HepG2 (cell line): ENCODE results near the gene TK1. TPM values are rescaled to one million over a fixed set of nuclear protein-coding genes. Genes with fewer than 3 reads are reported as not detected.

ENCODE experiments used
- ATF3 ChIP-seq: sonication (generic); formaldehyde crosslinking; IDR thresholded peaks from 2 replicates; pipeline ENCODE4 v1.4.0; 2020; ENCODE audit warnings: missing genetic modification reagents
- BRCA1 ChIP-seq: sonication (generic); formaldehyde crosslinking; IDR thresholded peaks from 2 replicates; pipeline ENCODE4 v1.4.0; 2020; ENCODE audit warnings: missing genetic modification reagents
- DR1 ChIP-seq: sonication (generic); formaldehyde crosslinking; IDR thresholded peaks from 2 replicates; pipeline ENCODE4 v1.8.0; 2021; ENCODE audit warnings: mild to moderate bottlenecking, missing genetic modification reagents, inconsistent platforms
- HDAC2 ChIP-seq: sonication (generic); formaldehyde crosslinking; IDR thresholded peaks from 2 replicates; pipeline ENCODE4 v1.4.0; 2020; ENCODE audit warnings: missing genetic modification reagents
- JUND ChIP-seq: sonication (generic); formaldehyde crosslinking; IDR thresholded peaks from 2 replicates; pipeline ENCODE4 v1.8.0; 2022; ENCODE audit warnings: mild to moderate bottlenecking, missing genetic modification reagents
- KDM5A ChIP-seq: fragments of 200-600 bp; sonication (generic); IDR thresholded peaks from 2 replicates; pipeline ENCODE4 v1.7.0; 2018; ENCODE audit warnings: antibody characterized with exemption, mild to moderate bottlenecking, low read length, borderline replicate concordance
- MED13 ChIP-seq: sonication (generic); formaldehyde crosslinking; IDR thresholded peaks from 2 replicates; pipeline ENCODE4 v1.5.0; 2020; ENCODE audit warnings: missing genetic modification reagents
- RARA ChIP-seq: IDR thresholded peaks from 2 replicates; pipeline ENCODE4 v1.6.1; 2016; ENCODE audit warnings: missing genetic modification reagents, missing compliant biosample characterization
- SNAI1 ChIP-seq: sonication (generic); formaldehyde crosslinking; IDR thresholded peaks from 2 replicates; pipeline ENCODE4 v1.5.0; 2020; ENCODE audit warnings: mild to moderate bottlenecking, missing genetic modification reagents, borderline replicate concordance
- SRY ChIP-seq: sonication (generic); formaldehyde crosslinking; IDR thresholded peaks from 2 replicates; pipeline ENCODE4 v1.8.0; 2022; ENCODE audit warnings: mild to moderate bottlenecking, missing genetic modification reagents
- TOPORS ChIP-seq: sonication (generic); formaldehyde crosslinking; IDR thresholded peaks from 2 replicates; pipeline ENCODE4 v1.8.0; 2023; ENCODE audit warnings: mild to moderate bottlenecking, missing genetic modification reagents
- ZNF230 ChIP-seq: sonication (generic); formaldehyde crosslinking; IDR thresholded peaks from 2 replicates; pipeline ENCODE4 v1.4.0; 2020; ENCODE audit warnings: mild to moderate bottlenecking, missing genetic modification reagents
- ZNF562 ChIP-seq: sonication (generic); formaldehyde crosslinking; IDR thresholded peaks from 2 replicates; pipeline ENCODE4 v1.8.0; 2022; ENCODE audit warnings: missing genetic modification reagents, borderline replicate concordance
- ZNF749 ChIP-seq: sonication (generic); formaldehyde crosslinking; IDR thresholded peaks from 2 replicates; pipeline ENCODE4 v1.8.0; 2022; ENCODE audit warnings: mild to moderate bottlenecking, missing genetic modification reagents, moderate library complexity, borderline replicate concordance
- ZNF768 ChIP-seq: sonication (generic); formaldehyde crosslinking; IDR thresholded peaks from 2 replicates; pipeline ENCODE4 v1.4.0; 2020; ENCODE audit warnings: missing genetic modification reagents
- polyA plus RNA-seq, 8 experiments: library from polyadenylated mRNA; depleted of rRNA in 3 of 8; stranded (reverse) in 7 of 8; unstranded in 1 of 8; fragments of >200 nt; fragmentation: Illumina TruSeq in 4 of 8; extraction: Trizol in 4 of 8; gene quantifications; 2 replicates each; pipeline versions ENCODE4 v1.2.1 to v1.2.3, GENCODE V29; 2011 to 2016; ENCODE audit warnings: low read depth in 4 of 8, missing spikeins in 1 of 8, mixed read lengths in 1 of 8; ENCODE audit not compliant: insufficient read depth in 1 of 8
- total RNA-seq, 5 experiments: library from RNA; depleted of rRNA; stranded (reverse); fragments of >200 nt; fragmentation: Illumina TruSeq; extraction: Trizol; gene quantifications; 2 replicates each; pipeline ENCODE4 v1.2.3, GENCODE V29; 2016; ENCODE audit warnings: low read depth in 1 of 5
- TF ChIP-seq, protein P1 (sequence below): sonication (generic); formaldehyde crosslinking; IDR thresholded peaks from one replicate; pipeline ENCODE4 v1.5.1; 2020; ENCODE audit warnings: mild to moderate bottlenecking, missing genetic modification reagents; ENCODE audit errors: not compliant biosample characterization
- TF ChIP-seq, protein P2 (sequence below): fragments of 450-650 bp; IDR thresholded peaks from 2 replicates; pipeline ENCODE4 v1.6.1; 2017; ENCODE audit warnings: mild to moderate bottlenecking

The TK1 gene
- total and polyA plus RNA-seq, 2 of the 13 experiments (the other 11 are each of a cell fraction or from before 2014, with no cell fraction given), result 45.0 to 96.0 TPM

DNA sequence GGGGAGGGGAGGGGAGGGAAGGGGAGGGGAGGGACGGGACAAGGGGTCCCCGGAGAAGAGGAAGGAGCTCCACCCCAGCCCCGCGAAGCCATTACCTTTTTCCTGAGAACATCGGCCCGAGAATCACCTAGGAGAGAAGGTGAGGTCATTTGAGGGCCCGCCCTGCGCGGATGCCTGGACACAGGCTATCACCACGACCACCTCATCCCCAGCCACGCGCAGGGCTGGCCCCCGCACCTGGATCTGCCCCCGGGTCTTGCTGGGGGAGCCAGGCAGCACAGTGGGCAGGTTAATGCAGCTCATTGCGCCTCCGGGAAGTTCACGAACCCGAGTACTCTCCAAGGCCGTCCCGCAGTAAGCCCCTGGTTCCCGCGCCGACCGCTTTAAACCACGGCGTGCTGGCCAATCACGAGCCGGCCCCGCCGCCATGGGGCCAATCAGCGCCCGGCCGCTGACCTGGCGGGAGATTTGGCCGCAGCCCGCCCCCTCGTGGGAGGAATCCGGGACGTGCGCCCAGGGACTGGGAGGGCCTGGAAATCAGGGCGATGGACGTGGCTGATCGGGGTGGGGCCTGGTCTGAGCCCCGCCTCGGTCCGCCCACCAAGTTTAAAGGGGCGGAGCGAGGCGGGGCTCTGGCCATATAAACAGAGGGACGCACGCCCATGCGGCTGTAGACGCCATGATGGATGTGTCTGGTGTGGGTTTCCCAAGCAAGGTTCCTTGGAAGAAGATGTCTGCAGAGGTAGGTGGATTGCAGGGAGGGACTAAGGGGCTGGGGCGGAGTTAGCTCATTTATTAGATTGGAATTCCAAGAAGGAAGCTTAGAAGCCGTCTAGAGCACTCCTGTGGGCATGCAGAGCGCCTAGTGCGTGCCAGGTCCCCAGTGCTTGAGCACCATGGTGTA lies at the start of gene TK1, which contains the start of gene AFMID (continued):
- peak; percentile 79 for TF ChIP-seq HDAC2 (CRISPR knock-in tag)
- TF ChIP-seq DR1 (CRISPR knock-in tag), result peak; percentile 98
- TF ChIP-seq ZNF768, result peak; percentile 74
- TF ChIP-seq JUND (CRISPR knock-in tag), result 0 out of 2 replicates have a peak, but pooled peaks have one; percentile 8
- TF ChIP-seq TOPORS (CRISPR knock-in tag), result peak; percentile 99
- TF ChIP-seq MED13, result peak; percentile 85
- TF ChIP-seq SRY (CRISPR knock-in tag), result peak; percentile 91; the same call in 1 of the 2 replicates
- TF ChIP-seq KDM5A, result no peak
- peak; percentile 94 for TF ChIP-seq ZNF230 (CRISPR knock-in tag)
- TF ChIP-seq SNAI1 (CRISPR knock-in tag), result no peak
- TF ChIP-seq, protein P1, sequence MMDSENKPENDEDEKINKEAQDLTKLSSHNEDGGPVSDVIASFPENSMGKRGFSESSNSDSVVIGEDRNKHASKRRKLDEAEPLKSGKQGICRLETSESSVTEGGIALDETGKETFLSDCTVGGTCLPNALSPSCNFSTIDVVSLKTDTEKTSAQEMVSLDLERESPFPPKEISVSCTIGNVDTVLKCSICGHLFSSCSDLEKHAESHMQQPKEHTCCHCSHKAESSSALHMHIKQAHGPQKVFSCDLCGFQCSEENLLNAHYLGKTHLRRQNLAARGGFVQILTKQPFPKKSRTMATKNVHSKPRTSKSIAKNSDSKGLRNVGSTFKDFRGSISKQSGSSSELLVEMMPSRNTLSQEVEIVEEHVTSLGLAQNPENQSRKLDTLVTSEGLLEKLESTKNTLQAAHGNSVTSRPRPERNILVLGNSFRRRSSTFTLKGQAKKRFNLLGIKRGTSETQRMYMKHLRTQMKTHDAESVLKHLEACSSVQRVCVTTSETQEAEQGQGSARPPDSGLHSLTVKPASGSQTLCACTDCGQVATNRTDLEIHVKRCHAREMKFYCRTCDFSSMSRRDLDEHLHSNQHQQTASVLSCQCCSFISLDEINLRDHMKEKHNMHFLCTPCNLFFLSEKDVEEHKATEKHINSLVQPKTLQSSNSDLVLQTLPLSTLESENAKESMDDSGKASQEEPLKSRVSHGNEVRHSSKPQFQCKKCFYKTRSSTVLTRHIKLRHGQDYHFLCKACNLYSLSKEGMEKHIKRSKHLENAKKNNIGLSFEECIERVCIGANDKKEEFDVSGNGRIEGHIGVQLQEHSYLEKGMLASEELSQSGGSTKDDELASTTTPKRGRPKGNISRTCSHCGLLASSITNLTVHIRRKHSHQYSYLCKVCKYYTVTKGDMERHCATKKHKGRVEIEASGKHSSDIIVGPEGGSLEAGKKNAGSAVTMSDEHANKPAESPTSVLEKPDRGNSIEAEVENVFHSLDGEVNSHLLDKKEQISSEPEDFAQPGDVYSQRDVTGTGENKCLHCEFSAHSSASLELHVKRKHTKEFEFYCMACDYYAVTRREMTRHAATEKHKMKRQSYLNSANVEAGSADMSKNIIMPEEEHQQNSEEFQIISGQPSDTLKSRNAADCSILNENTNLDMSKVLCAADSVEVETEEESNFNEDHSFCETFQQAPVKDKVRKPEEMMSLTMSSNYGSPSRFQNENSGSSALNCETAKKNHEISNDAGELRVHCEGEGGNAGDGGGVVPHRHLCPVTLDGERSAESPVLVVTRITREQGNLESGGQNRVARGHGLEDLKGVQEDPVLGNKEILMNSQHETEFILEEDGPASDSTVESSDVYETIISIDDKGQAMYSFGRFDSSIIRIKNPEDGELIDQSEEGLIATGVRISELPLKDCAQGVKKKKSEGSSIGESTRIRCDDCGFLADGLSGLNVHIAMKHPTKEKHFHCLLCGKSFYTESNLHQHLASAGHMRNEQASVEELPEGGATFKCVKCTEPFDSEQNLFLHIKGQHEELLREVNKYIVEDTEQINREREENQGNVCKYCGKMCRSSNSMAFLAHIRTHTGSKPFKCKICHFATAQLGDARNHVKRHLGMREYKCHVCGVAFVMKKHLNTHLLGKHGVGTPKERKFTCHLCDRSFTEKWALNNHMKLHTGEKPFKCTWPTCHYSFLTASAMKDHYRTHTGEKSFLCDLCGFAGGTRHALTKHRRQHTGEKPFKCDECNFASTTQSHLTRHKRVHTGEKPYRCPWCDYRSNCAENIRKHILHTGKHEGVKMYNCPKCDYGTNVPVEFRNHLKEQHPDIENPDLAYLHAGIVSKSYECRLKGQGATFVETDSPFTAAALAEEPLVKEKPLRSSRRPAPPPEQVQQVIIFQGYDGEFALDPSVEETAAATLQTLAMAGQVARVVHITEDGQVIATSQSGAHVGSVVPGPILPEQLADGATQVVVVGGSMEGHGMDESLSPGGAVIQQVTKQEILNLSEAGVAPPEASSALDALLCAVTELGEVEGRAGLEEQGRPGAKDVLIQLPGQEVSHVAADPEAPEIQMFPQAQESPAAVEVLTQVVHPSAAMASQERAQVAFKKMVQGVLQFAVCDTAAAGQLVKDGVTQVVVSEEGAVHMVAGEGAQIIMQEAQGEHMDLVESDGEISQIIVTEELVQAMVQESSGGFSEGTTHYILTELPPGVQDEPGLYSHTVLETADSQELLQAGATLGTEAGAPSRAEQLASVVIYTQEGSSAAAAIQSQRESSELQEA (CRISPR knock-in tag), result no peak
- TF ChIP-seq ATF3 (CRISPR knock-in tag), result no peak; the same call in 1 of the 2 replicates
- peak; percentile 87; the same call in 1 of the 2 replicates for TF ChIP-seq ZNF562 (CRISPR knock-in tag)
- TF ChIP-seq, protein P2, sequence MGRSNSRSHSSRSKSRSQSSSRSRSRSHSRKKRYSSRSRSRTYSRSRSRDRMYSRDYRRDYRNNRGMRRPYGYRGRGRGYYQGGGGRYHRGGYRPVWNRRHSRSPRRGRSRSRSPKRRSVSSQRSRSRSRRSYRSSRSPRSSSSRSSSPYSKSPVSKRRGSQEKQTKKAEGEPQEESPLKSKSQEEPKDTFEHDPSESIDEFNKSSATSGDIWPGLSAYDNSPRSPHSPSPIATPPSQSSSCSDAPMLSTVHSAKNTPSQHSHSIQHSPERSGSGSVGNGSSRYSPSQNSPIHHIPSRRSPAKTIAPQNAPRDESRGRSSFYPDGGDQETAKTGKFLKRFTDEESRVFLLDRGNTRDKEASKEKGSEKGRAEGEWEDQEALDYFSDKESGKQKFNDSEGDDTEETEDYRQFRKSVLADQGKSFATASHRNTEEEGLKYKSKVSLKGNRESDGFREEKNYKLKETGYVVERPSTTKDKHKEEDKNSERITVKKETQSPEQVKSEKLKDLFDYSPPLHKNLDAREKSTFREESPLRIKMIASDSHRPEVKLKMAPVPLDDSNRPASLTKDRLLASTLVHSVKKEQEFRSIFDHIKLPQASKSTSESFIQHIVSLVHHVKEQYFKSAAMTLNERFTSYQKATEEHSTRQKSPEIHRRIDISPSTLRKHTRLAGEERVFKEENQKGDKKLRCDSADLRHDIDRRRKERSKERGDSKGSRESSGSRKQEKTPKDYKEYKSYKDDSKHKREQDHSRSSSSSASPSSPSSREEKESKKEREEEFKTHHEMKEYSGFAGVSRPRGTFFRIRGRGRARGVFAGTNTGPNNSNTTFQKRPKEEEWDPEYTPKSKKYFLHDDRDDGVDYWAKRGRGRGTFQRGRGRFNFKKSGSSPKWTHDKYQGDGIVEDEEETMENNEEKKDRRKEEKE, result no peak
- peak; percentile 100 for TF ChIP-seq ZNF749 (CRISPR knock-in tag)
- no peak; the same call in 1 of the 2 replicates for TF ChIP-seq BRCA1 (CRISPR knock-in tag)
- TF ChIP-seq RARA (CRISPR knock-in tag), result peak; percentile 60
